ENCODE measurements around the gene TTC7B. TPM values are rescaled to one million over a fixed set of nuclear protein-coding genes. Genes with fewer than 3 reads are reported as not detected.
"Not testable (repeated sequence)": the region's sequence is repeated elsewhere in the genome, so short reads cannot be mapped to it uniquely, and the experiment has no call there.

The TTC7B gene
- polyA plus RNA-seq, 1 donor from 2014 or later = 0.89 TPM

DNA sequence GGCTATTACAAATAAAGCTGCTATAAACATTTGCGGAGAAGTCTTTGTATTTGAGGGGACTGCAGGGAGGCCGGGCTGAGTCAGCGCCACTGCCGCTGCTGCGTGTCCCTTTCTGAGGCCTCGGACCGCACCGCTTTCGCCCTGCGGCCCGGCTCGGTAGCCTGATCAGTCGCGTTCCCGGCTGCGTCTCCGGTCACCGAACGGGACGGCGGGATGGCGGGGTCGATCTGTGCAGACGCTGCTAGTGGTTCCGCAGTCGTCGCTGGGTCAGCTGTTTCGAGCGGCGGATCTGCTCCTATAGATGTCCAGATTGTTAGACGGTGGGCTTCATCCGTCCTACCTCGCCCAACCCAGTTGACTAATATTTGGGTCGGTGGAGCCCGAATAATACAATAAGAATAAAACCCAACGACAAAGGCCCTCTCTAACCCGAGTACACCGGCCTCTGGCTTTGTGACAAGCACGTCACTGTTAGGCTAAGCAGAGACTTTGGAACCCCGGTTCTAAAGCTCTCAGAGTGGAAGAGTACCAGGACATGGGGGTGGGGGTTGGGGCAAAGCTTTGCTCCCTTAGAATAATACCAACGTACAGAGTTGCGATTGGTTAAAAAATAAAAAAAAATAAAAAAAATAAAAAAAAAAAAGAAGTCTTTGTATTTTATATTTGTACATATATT, 290.7 kb downstream of the TTC7B start:
- not testable (repeated sequence) for H3K27ac Mint-ChIP-seq, H3K9me3 Mint-ChIP-seq, H3K4me1 Mint-ChIP-seq, H3K36me3 Mint-ChIP-seq, H3K4me3 Mint-ChIP-seq, H3K27me3 Mint-ChIP-seq

- peak overlapping the region in 1 of 3 donors; percentile 46 for H3K27ac Mint-ChIP-seq
- peaks cover 1% of the 10 kb centered on the region for H3K27me3 Mint-ChIP-seq
- peaks cover 5 to 8% (median 5%) of the 10 kb centered on the region in 3 donors for H3K9me3 Mint-ChIP-seq
- H3K36me3 Mint-ChIP-seq = peaks cover 2% of the 10 kb centered on the region
- no peak overlapping the region for H3K4me3 Mint-ChIP-seq
- H3K4me1 Mint-ChIP-seq = no peaks in the 10 kb centered on the region
Measured at GRCh38 chr14:90523961-90524875, 292.0 kb downstream of the TTC7B start.

DNA sequence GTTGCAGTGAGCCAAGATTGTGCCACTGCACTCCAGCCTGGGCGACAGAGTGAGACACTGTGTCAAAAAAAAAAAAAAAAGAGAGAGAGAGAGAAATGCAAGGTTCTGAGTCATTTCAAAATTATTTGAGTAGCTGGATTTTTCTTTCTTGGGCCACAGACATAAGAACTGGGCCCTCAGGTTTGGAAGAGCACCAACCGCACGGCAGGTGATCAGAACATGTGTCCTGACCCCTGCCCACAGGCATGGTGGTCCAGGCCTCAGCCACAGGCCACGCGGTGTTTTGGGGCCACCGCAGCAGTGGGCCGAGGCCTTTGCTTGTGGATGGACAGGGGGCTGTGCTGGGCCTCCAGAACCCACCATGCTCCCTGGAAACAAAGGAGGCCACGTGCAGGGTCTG, 292.7 kb downstream of the TTC7B start:
- Mint-ChIP-seq H3K27me3 (peaks cover 1% of the 10 kb centered on the region), H3K4me1 (no peaks in the 10 kb centered on the region), H3K27ac (peak overlapping the region in 1 of 3 donors; percentile 46), H3K9me3 (peaks cover 5 to 7% (median 5%) of the 10 kb centered on the region in 3 donors), H3K36me3 (no peaks in the 10 kb centered on the region), H3K4me3 (no peak overlapping the region)

DNA sequence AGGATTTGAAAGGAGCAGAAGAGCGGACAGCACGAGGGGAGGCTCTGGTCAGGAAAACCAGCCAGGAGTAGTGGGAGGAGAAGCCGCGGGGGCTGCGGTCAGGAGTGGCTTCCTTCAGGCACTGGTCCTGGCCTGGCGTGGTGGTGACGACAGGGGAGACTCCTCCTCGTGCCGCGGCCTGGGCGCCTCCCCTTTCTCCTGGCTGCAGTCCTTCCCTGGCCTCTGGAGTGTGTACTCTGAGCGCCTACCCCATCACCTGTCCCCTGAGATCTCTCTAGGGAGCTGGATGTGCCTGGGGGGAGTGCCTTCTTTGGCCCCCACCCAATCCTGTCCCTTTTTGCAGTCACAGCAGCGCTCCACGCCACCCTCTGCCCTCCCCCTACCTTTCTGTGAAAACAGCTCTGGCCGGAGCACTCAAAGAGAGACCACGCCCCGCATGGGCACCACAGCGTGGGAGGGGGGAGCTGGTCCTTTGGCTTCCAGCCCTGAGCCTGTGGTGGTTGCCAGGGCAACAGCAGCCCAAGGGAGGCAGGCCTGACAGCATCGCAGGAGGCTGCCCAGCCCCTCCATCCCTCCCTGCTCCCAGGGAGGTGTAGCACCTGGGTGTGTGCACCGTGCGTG, 293.5 kb downstream of the TTC7B start:
- no peaks in the 10 kb centered on the region for H3K4me1 Mint-ChIP-seq

GRCh38 chr14:90521930-90522483, 294.2 kb downstream of the TTC7B start:
- Mint-ChIP-seq H3K27ac (no peak overlapping the region), H3K4me1 (no peaks in the 10 kb centered on the region), H3K27me3 (peaks cover 1% of the 10 kb centered on the region), H3K4me3 (peak overlapping the region in 1 of 4 donors; percentile 47), H3K9me3 (peaks cover 2 to 5% (median 3%) of the 10 kb centered on the region in 3 donors), H3K36me3 (no peaks in the 10 kb centered on the region)

More for the DNA sequence above, 293.5 kb downstream of the TTC7B start:
- Mint-ChIP-seq H3K27me3 (peaks cover 1% of the 10 kb centered on the region), H3K27ac (no peak overlapping the region), H3K36me3 (no peaks in the 10 kb centered on the region), H3K9me3 (peaks cover 5% of the 10 kb centered on the region in 3 donors), H3K4me3 (peak overlapping the region in 1 of 4 donors; percentile 47)

- H3K9me3 Mint-ChIP-seq = peaks cover 0 to 3% (median 2%) of the 10 kb centered on the region in 3 donors
- H3K4me3 Mint-ChIP-seq = no peak overlapping the region
Measured at GRCh38 chr14:90521084-90521929, 294.9 kb downstream of the TTC7B start.

GRCh38 chr14:90520326-90520725, 295.9 kb downstream of the TTC7B start:
- H3K36me3 Mint-ChIP-seq = no peaks in the 10 kb centered on the region
- no peaks in the 10 kb centered on the region for H3K9me3 Mint-ChIP-seq
- H3K4me1 Mint-ChIP-seq = no peaks in the 10 kb centered on the region
- H3K4me3 Mint-ChIP-seq = no peak overlapping the region
- no peak overlapping the region for H3K27ac Mint-ChIP-seq
- H3K27me3 Mint-ChIP-seq = peaks cover 1% of the 10 kb centered on the region

More at GRCh38 chr14:90521084-90521929, 294.9 kb downstream of the TTC7B start:
- Mint-ChIP-seq H3K36me3 (no peaks in the 10 kb centered on the region), H3K27me3 (peaks cover 1% of the 10 kb centered on the region), H3K27ac (no peak overlapping the region), H3K4me1 (no peaks in the 10 kb centered on the region)

DNA sequence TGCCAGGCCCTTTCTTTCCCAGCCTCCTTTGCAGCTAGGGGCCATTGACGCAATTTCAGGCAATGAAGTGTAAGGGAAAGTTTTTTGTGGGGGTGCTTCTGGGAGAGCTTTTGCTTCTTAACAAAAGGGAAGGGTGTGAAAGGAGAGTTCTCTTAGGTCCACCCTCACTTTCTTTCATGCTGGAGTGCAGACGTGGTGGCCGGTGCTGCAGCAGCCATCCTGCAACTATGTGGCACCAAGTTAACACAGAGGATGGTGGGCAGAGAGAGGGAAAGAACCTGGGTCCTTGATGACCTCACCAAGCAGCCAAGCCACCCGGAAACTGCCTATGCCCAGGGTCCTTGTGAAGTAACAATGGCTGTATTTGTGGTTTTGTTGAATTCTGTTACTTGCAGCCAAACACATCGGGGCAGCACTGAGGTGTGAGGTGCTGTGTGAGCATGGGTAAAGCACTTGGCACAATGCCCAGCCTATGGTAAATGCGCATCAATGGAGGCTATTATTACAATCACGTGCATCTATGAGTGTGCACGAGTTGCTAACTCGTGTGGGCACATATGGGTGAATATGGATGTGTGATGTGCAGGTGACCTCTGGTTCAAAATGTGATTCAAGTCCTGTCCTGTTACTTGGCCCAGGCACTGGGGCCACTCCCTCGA, 296.8 kb downstream of the TTC7B start:
- Mint-ChIP-seq H3K27ac (no peak overlapping the region), H3K36me3 (no peaks in the 10 kb centered on the region), H3K9me3 (no peaks in the 10 kb centered on the region), H3K27me3 (peaks cover 1% of the 10 kb centered on the region), H3K4me1 (no peaks in the 10 kb centered on the region), H3K4me3 (no peak overlapping the region)

DNA sequence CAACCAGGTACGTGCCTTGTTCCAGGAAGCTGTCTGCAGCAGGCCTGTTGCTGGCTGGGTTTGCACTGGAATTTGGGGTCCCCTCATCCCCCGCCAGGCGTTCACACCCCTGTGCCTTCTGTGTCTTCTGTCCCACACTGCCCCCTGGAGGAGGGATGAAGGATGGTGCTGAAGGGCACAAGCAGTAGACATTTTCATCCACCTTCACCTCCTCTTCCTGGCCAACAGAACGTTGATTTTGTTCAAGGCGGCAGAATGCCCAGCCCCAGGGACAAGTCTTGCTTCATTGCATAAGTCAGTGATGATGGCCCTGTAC, 297.3 kb downstream of the TTC7B start:
- H3K27ac Mint-ChIP-seq = no peak overlapping the region
- H3K4me1 Mint-ChIP-seq = no peaks in the 10 kb centered on the region
- H3K4me3 Mint-ChIP-seq = no peak overlapping the region
- peaks cover 1% of the 10 kb centered on the region for H3K27me3 Mint-ChIP-seq
- H3K9me3 Mint-ChIP-seq = no peaks in the 10 kb centered on the region
- no peaks in the 10 kb centered on the region for H3K36me3 Mint-ChIP-seq

DNA sequence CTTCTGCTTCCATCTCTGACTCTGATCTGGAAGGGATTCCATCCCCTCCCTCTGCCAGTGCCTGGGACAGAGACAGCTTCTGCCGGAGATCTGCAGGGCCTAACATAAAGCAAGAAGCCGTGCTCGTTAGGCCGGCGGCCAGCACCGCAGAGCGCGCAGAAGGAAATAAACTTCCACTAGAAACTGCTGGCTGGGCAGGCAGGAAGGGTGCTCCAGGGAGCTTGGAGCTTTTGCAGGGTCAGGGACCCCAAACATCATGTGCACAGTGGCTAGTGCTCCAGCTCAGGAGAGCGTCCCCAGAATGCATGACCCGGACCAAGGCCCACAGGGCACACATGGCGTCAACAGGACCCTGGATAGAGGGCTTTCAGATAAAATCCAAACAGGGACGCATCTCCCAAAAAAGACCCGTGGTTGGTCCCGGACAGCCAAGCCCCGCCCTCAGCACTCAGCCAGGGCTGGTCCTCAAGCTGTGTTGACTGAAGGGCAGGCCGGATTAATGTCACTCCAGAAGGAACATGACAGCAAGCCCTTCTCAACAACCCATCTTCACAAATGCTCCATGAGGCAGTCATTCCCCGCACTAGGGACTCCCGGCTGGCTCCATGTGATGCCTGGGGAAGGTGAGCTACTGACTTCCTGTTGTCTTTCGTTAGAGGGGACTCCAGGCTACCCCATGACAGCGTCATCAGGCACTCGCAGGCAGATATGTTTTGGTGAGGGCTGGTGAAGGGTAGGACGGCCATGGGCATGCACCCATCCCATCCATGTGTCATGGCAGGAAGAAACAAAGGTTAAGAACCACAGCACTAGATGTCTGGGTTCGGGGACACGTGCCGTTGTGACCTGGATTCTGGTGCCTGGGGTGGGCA, 297.9 kb downstream of the TTC7B start:
- no peaks in the 10 kb centered on the region for H3K36me3 Mint-ChIP-seq
- H3K4me3 Mint-ChIP-seq = peak overlapping the region in 1 of 4 donors; percentile 43
- H3K9me3 Mint-ChIP-seq = no peaks in the 10 kb centered on the region
- peaks cover 1% of the 10 kb centered on the region for H3K27me3 Mint-ChIP-seq
- H3K27ac Mint-ChIP-seq = no peak overlapping the region
- no peaks in the 10 kb centered on the region for H3K4me1 Mint-ChIP-seq

DNA sequence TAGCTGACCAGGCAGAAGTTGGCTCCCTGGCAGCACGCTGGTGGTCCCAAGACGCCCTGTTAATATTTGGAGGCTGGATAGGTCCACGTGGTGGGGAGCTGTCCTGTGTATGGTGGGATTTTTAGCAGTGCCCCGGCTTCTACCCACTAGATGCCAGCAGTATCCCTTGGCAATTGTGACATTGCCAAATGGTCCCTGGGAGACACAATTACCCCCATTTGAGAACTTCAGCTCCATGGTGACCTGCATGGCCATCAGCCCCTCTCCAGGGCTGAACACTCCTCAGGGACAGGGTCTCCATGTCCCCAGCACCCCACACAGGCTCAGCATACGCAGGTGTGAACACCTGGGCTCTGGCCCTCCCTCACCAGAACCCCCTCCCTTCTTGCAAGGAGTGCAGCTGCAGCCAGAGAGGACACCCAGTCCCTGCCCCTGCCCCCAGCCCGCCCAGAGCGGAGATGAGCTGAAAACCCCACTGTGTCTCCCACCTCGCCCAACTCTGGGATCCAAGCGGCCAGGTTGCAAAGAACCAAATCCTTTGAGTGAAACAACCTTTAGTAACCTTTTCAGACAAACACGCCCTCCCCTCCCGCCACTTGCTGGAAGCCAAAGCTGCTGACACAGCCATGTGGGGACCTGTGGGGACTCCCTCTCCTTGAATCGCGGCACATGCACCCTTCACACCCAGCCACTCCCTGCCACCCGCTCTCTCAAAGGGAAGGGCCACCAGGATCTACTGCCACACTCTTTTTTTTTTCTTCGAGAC, 299.0 kb downstream of the TTC7B start:
- H3K9me3 Mint-ChIP-seq = no peaks in the 10 kb centered on the region
- H3K27me3 Mint-ChIP-seq = no peaks in the 10 kb centered on the region
- H3K4me1 Mint-ChIP-seq = no peaks in the 10 kb centered on the region
- H3K27ac Mint-ChIP-seq = no peak overlapping the region
- no peaks in the 10 kb centered on the region for H3K36me3 Mint-ChIP-seq
- no peak overlapping the region for H3K4me3 Mint-ChIP-seq

- Mint-ChIP-seq H3K36me3 (no peaks in the 10 kb centered on the region), H3K9me3 (no peaks in the 10 kb centered on the region), H3K27me3 (peaks cover 2% of the 10 kb centered on the region), H3K27ac (no peak overlapping the region), H3K4me1 (no peaks in the 10 kb centered on the region), H3K4me3 (peak overlapping the region in 1 of 4 donors; percentile 23)
Measured at GRCh38 chr14:90514566-90514965, 301.7 kb downstream of the TTC7B start.

- H3K36me3 Mint-ChIP-seq = no peaks in the 10 kb centered on the region
- H3K4me3 Mint-ChIP-seq = no peak overlapping the region
- no peak overlapping the region for H3K27ac Mint-ChIP-seq
- H3K9me3 Mint-ChIP-seq = no peaks in the 10 kb centered on the region
- H3K27me3 Mint-ChIP-seq = peaks cover 8% of the 10 kb centered on the region
- H3K4me1 Mint-ChIP-seq = no peaks in the 10 kb centered on the region
Measured at GRCh38 chr14:90514015-90514398, 302.2 kb downstream of the TTC7B start.
